CD4-positive, alpha-beta T cell (primary cell): ENCODE results near the gene C2orf92. TPM values are rescaled to one million over a fixed set of nuclear protein-coding genes. Genes with fewer than 3 reads are reported as not detected.
A peak's percentile ranks its signal among the peaks of the same experiment; 100 is the strongest.

Experiments
- ATAC-seq: fragments of 200-7000 bp; cut with Tn5 transposase; one replicate; pipeline ENCODE4 v1.10.0; 2022; ENCODE audit warnings: mild to moderate bottlenecking; ENCODE audit not compliant: poor library complexity
- CTCF ChIA-PET: fragments of 350-600 bp; sonication (Branson Sonifier 250); formaldehyde crosslinking; loops from one replicate; lab custom pipeline; 2021; ENCODE audit warnings: antibody characterized with exemption, inconsistent platforms; lab: Charles Lee
- POLR2A ChIA-PET: fragments of 350-600 bp; sonication (Branson Sonifier 250); formaldehyde crosslinking; loops from one replicate; lab custom pipeline; 2021; ENCODE audit warnings: antibody characterized with exemption, inconsistent platforms; lab: Charles Lee
- DNase-seq, 14 experiments: peaks; one replicate each; pipeline ENCODE4 v3.0.0-alpha.2; 2013 to 2020; ENCODE audit warnings: mixed read lengths in 2 of 14
- H3K27ac ChIP-seq, 2 donors: one replicate each; pipeline versions ENCODE4 v1.5.1 to v1.7.0; 2013; ENCODE audit warnings: low read length in 2 of 2, low read depth in 1 of 2, mild to moderate bottlenecking in 1 of 2
- H3K27me3 ChIP-seq, 2 experiments: 1 replicate in 1 of 2; 2 replicates in 1 of 2; pipeline versions ENCODE4 v1.6.1 to v1.7.0; 2013; ENCODE audit warnings: low read length in 2 of 2, control low read depth in 1 of 2, mild to moderate bottlenecking in 1 of 2, moderate library complexity in 1 of 2; ENCODE audit not compliant: insufficient read depth in 2 of 2, control insufficient read depth in 1 of 2
- H3K36me3 ChIP-seq: one replicate; pipeline ENCODE4 v1.6.1; 2013; ENCODE audit warnings: low read length, control low read depth; ENCODE audit not compliant: insufficient read depth
- H3K4me1 ChIP-seq: one replicate; pipeline ENCODE4 v1.6.1; 2013; ENCODE audit warnings: low read length, control low read depth; ENCODE audit not compliant: insufficient read depth
- H3K4me3 ChIP-seq: one replicate; pipeline ENCODE4 v1.5.1; 2013; ENCODE audit warnings: mild to moderate bottlenecking, low read length, moderate library complexity
- H3K9me3 ChIP-seq, 2 experiments: 1 replicate in 1 of 2; 2 replicates in 1 of 2; pipeline versions ENCODE4 v1.6.1 to v1.7.0; 2013; ENCODE audit warnings: low read length in 2 of 2, mild to moderate bottlenecking in 2 of 2, control low read depth in 1 of 2, moderate library complexity in 1 of 2; ENCODE audit not compliant: control insufficient read depth in 1 of 2, insufficient read depth in 1 of 2
- H3K27ac Mint-ChIP-seq: one replicate; pipeline ENCODE4 v1.8.0; 2020; ENCODE audit warnings: mixed read lengths
- H3K27me3 Mint-ChIP-seq: one replicate; pipeline ENCODE4 v1.8.0; 2021; ENCODE audit warnings: mixed read lengths
- H3K36me3 Mint-ChIP-seq: one replicate; pipeline ENCODE4 v1.8.0; 2021; ENCODE audit warnings: low read depth, mixed read lengths
- H3K4me1 Mint-ChIP-seq: one replicate; pipeline ENCODE4 v1.8.0; 2021; ENCODE audit warnings: low read depth, mixed read lengths
- H3K4me3 Mint-ChIP-seq: one replicate; pipeline ENCODE4 v1.8.0; 2020; ENCODE audit warnings: mild to moderate bottlenecking, mixed read lengths
- H3K9me3 Mint-ChIP-seq: one replicate; pipeline ENCODE4 v1.8.0; 2020; ENCODE audit warnings: mixed read lengths
- CTCF ChIP-seq: fragments of 200-600 bp; IDR thresholded peaks from one replicate; pipeline ENCODE4 v1.8.0; 2022; ENCODE audit warnings: antibody characterized with exemption, mild to moderate bottlenecking
- intact Hi-C, 2 experiments: fragments of 100-400 bp; cut with DNase I in 1 of 2; cut with micrococcal nuclease in 1 of 2; formaldehyde crosslinking; loops; one replicate each; pipeline versions ENCODE4 v1.15.1 to v1.9.0; 2023 to 2025; cut with DNase I, micrococcal nuclease
- total RNA-seq, 174 experiments: library from RNA in 2 of 174; stranded (reverse) in 2 of 174; gene quantifications; one replicate each; pipeline ENCODE4 v1.2.3 and lab custom pipeline; 2021 to 2026

The C2orf92 gene
- total RNA-seq, 2 experiments from 2014 or later = 12.4 to 13.4 TPM

- intact Hi-C loops = no loop called here
- H3K27ac Mint-ChIP-seq = peak overlapping the region; percentile 79
Observed at GRCh38 chr2:97740590-97741182, 71.2 kb downstream of the C2orf92 start.

GRCh38 chr2:97741251-97741650 is 71.7 kb downstream of the C2orf92 start:
- intact Hi-C loops = no loop called here
- no peak for DNase-seq
- Mint-ChIP-seq H3K27ac (peak overlapping the region; percentile 79), H3K27me3 (no peaks in the 10 kb centered on the region), H3K4me1 (peaks cover 68% of the 10 kb centered on the region), H3K36me3 (peaks cover 61% of the 10 kb centered on the region), H3K4me3 (no peak overlapping the region), H3K9me3 (no peaks in the 10 kb centered on the region)
- no peak for TF ChIP-seq CTCF
- POLR2A ChIA-PET = interaction anchor here (0.9 to 4.9 kb wide), 5 partner anchors 18 to 31 kb away, joined by 3 to 42 read pairs (median 5); partner anchors contain the start of gene ZAP70
- Histone ChIP-seq H3K27me3 (no peaks in the 10 kb centered on the region), H3K4me3 (no peak overlapping the region), H3K27ac (peak overlapping the region; percentile 34 to 74), H3K36me3 (peaks cover 50% of the 10 kb centered on the region), H3K9me3 (no peaks in the 10 kb centered on the region), H3K4me1 (peaks cover 63% of the 10 kb centered on the region)
- CTCF ChIA-PET = interaction anchor here (1.0 to 1.9 kb wide), 8 partner anchors 14 to 150 kb away, joined by 3 to 11 read pairs (median 5); partner anchors contain the start of gene ZAP70
- no peak for ATAC-seq

More at GRCh38 chr2:97740590-97741182, 71.2 kb downstream of the C2orf92 start:
- peak; percentile 65 for TF ChIP-seq CTCF
- peak in 7 of 14 experiments; percentile 31 to 72 (median 48) for DNase-seq
- no peak overlapping the region for H3K27ac ChIP-seq
- no peaks in the 10 kb centered on the region for H3K27me3 Mint-ChIP-seq
- ChIA-PET CTCF (interaction anchor here (0.5 to 1.9 kb wide), 10 partner anchors 14 to 150 kb away, joined by 3 to 11 read pairs (median 5); partner anchors contain the start of gene ZAP70), POLR2A (interaction anchor here (1.6 to 4.9 kb wide), 3 partner anchors 18 to 27 kb away, joined by 3 to 42 read pairs (median 20); partner anchors contain the start of gene ZAP70)
- peaks cover 65% of the 10 kb centered on the region for H3K36me3 Mint-ChIP-seq
- ATAC-seq = peak; percentile 27
- no peak overlapping the region for H3K4me3 ChIP-seq
- H3K9me3 ChIP-seq = no peaks in the 10 kb centered on the region
- peaks cover 65% of the 10 kb centered on the region for H3K4me1 Mint-ChIP-seq
- H3K36me3 ChIP-seq = peaks cover 56% of the 10 kb centered on the region
- no peak overlapping the region for H3K4me3 Mint-ChIP-seq
- H3K4me1 ChIP-seq = peaks cover 59% of the 10 kb centered on the region
- H3K9me3 Mint-ChIP-seq = no peaks in the 10 kb centered on the region
- no peaks in the 10 kb centered on the region for H3K27me3 ChIP-seq

- H3K9me3 Mint-ChIP-seq = no peaks in the 10 kb centered on the region
- no peak overlapping the region for H3K4me3 Mint-ChIP-seq
- H3K4me1 ChIP-seq = peaks cover 67% of the 10 kb centered on the region
- TF ChIP-seq CTCF = no peak
- H3K36me3 ChIP-seq = peaks cover 46% of the 10 kb centered on the region
- no peaks in the 10 kb centered on the region for H3K9me3 ChIP-seq
- peaks cover 70% of the 10 kb centered on the region for H3K4me1 Mint-ChIP-seq
- H3K36me3 Mint-ChIP-seq = peaks cover 57% of the 10 kb centered on the region
- peak overlapping the region; percentile 79 for H3K27ac Mint-ChIP-seq
- H3K4me3 ChIP-seq = no peak overlapping the region
- ATAC-seq = no peak
- H3K27me3 Mint-ChIP-seq = no peaks in the 10 kb centered on the region
- ChIA-PET POLR2A (interaction anchor here (0.9 to 4.9 kb wide), 5 partner anchors 17 to 31 kb away, joined by 3 to 42 read pairs (median 5); partner anchors contain the start of gene ZAP70), CTCF (interaction anchor here (1.1 to 1.6 kb wide), 5 partner anchors 24 to 44 kb away, joined by 3 to 10 read pairs (median 4); no protein-coding TSS in a partner anchor)
- intact Hi-C loops = no loop called here
- H3K27ac ChIP-seq = peak overlapping the region; percentile 34 to 74
- H3K27me3 ChIP-seq = no peaks in the 10 kb centered on the region
- DNase-seq = no peak
Observed at GRCh38 chr2:97741686-97742085, 72.2 kb downstream of the C2orf92 start.
